ENCODE measurements around the gene PELO.

GRCh38 chr5:52759331-52759730 is 28.4 kb upstream of the PELO start:
- no peak for TF ChIP-seq CTCF (IDR thresholded peaks at IDR 0.05)
- no peak for TF ChIP-seq POLR2A (IDR thresholded peaks at IDR 0.05)

Measured in thyroid gland (tissue), 4 donors.